Measurements from ENCODE around the gene EGFLAM.

Gene EGFLAM

DNA sequence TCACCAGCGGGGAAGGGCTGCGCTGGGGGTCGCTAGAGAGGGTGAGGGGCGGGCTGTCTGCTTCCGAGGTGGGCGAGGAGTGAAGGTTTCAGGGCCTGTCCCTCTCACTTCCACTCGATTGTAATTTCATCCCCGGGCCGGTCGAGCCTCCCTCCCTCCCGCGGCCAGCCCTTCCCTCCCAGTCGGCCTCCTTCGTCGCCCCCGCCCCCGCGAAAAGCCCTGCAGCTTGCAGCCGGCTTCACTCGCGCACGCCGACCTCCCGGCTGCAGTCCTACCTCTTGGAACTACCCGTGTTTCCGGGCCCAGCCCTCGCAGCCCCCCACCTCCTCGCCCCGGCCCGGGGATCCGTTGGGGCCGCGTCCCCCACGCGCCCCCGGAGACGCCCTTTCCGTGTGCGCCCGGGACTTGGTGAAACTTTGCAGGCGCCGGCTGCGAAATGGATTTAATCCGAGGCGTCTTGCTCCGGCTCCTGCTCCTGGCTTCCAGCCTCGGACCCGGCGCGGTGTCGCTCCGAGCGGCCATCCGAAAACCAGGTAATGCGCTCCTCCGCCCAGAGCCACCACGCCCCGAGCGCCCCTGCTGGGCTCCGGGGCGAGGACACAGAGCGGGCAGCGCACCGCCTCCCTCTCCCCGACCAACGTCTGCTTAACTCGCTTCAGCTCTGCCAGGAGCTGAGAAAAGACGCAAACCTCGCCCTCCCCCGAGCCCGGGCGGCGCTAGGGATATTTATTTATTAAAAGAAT lies at the start of gene EGFLAM:
Gene EGFLAM, plus strand, starts transcription at position 241 of the 743 bp plus-strand sequence. Its CDS starts 196 bp downstream, at position 437.
- no peak for DNase-seq (ENCODE audit: low spot score)

DNA sequence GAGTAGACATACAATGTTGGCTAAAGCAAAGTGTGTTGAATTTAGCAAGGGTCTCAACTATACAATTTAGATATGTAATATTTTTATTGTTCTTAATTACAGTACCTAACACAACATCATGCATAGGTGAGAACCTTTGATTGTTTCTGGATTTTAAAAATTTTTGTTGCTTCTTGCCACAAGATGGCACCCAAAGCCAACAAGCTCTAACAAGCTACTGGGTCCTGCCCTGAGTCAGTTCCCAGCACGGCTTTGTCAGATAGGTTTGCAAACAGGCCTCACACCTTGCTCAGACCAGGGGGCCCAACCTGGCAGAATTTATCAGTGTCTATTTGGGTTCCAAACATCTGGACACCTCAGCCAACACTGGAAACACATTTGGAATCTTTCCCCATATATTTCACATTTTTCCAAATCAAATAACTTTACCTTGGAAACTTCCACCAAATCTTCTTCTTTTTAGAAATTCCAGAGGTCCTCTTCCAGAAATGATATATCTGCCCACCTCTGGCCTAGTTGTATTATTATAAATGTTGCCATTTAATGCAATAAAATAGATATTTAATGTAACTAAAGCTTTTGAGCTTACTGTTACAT lies 49.5 kb upstream of the EGFLAM start:
- DNase-seq (ENCODE audit: low spot score) = no peak

DNA sequence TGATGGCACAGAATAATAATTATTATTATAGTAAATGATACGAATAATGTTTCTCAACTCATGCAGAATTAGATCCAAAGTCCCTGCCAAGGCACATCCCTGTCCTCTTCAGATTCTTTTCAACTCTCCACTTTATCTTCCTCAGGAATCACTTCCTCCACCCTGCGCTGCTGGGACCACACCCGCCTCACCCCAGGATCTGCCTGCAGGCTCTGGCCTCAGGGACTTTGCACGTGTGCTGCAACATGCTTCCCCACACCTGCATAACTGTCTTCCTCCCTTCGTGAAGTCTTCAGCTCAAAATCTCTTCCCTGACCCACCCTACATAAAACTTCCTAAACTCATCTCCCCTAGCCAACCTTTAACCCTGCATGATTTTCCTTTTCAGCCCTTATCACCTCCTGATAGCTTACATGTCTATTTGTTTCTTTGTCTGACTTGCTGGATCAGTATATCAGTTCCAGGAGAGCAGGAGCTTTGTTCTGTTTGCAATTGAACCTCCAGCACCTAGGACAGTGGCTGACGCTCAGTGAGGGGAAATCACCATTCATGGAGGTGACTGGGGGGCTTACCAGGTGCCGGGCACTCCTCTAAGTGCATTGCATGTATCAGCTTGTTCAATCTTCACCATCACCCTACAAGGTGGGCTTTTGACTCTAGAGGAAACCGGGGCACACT lies 47.5 kb upstream of the EGFLAM start:
- no peak for DNase-seq (ENCODE audit: low spot score)

DNA sequence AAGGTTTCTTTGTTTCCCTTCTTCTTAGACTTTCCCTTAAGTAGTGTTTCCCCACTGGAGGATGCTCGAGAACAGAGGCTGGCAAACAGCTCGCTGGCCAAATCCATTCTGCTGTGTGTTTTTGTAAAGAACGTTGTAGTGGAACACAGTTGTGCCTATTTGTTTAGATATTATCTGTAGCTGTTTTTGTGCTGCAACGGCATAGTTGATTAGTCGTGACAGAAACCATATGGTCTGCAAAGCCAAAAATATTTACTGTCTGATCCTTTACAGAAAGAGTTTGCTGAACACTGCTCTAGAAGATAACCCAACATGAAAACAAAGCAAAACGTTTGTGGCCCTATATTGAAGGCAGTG lies 47.0 kb upstream of the EGFLAM start:
- DNase-seq (ENCODE audit: low spot score) = no peak

DNA sequence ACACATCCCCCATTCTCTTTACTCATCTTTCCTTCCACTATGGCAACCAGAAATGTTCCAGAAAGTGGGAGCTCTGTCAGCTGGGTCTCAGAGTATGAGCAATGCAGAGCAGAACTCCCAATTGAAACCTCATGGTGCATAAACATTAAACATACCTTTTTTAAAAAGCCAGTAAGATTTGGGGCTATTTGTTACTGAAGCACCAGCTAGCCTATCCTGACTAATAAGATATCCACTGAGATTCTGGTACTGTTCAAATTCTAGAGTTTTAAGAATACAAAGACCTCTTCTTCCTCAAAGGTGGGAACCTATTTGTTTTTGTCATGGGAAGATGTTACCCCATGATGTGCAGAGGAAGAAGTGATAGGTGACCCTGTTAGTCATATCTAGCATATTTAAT lies 46.1 kb upstream of the EGFLAM start:
- no peak for DNase-seq (ENCODE audit: low spot score)

DNA sequence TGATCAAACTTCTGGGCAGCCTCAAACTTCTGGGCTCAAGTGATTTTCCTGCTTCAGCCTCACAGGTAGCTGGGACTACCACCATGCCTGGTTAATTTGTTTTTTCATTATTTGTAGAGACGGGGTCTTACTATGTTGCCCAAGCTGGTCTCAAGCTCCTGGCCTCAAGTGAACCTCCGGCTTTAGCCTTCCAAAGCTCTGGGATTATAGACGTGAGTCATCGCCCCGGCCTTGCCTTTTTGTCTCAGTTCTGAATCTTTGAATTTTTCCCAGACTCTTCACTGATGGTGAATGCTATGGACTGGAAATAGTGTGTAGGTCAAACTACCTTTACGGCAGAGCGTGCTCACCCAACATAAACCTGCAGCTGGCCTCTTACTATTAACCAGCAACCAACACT lies 32.3 kb upstream of the EGFLAM start:
- DNase-seq (ENCODE audit: low spot score) = no peak

DNA sequence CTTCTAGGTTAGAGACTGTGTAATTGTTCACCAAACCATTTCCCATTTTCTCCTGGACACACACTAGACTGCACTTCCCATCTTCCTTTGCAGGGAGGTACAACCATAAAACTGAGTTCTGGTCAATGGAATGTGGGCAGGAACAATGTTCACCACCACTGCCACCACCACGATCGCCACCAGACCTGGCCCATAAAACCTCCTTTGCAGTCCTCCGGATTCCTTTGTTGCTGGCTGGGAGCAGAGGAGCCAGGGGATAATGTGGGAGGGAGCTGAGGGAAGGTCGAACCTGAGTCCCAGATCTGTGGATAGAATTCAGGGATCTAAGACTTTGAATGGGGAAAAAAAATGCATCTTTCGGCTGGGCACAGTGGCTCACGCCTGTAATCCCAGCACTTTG lies 29.4 kb upstream of the EGFLAM start:
- no peak for DNase-seq (ENCODE audit: low spot score)

DNA sequence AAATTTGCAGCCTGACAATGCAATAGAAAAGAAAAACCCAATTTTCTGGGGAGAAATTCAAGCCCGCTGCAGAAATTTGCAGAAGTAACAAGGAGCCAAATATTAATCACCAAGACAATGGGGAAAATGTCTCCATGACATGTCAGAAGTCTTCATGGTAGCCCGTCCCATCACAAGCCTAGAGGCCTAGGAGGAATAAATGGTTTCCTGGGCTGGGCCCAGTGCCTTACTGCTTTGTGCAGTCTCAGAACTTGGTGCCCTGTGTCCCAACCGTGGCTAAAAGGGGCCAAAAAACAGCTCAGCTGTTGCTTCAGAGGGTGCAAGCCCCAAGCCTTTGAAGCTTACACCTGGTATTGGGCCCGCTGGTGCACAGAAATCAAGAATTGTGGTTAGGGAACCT lies 23.6 kb upstream of the EGFLAM start:
- DNase-seq (ENCODE audit: low spot score) = no peak

DNA sequence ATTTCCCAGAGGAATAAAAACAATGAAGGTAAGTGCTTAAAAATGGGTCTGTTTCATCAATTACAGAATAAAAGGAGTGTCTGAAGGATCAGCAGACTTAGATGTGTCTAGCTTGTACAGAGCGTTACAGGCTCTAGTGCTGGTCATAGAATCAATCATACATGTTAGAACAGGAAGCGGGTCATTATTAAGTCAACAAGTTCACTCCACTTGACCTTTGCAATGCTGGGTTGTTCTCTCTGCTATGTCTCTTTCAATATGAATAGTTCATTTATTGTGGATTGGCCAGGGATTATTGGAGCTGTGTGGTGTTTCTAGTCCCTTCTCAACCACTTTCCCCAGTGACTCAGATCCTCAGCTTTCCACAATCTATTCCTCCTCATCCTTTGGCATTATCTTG lies 20.7 kb upstream of the EGFLAM start:
- no peak for DNase-seq (ENCODE audit: low spot score)

DNA sequence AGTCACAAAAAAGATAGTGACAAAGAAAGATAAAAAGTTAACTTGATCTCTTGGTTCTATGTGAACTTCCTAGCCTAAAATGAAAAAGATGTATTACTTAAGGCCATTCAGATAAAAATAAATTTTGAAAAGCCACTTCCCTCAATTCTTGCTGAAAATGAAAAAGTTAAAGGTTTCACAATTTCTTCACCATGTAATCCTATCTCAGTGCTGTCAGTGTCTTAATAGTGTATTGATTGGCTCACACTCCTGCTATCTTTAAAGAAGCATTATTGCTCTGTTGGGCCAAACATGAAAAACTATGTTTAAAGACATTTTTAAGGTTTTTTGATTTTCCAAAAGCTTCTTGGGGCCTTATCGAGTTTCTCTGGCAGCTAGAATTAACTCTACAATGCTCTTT lies 18.1 kb upstream of the EGFLAM start:
- no peak for DNase-seq (ENCODE audit: low spot score)

DNA sequence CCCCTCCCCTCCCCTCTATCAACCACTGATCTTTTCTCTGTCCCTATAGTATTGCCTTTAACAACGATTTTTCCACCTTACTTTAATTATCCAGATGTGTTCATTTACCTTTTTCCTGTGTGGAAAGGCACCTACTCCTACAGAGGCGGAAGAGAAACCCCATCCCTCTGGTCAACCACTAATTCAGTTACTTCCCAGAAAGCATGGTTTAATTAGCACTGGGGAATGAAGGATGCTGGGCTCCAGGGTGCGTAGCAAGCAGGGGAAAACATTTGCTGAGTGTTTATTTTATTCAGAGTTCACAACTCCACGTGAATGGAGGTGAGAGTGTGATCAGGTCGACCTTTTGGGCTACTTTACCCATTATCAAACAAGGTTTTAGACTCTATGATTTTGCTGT lies 16.7 kb upstream of the EGFLAM start:
- DNase-seq (ENCODE audit: low spot score) = no peak

DNA sequence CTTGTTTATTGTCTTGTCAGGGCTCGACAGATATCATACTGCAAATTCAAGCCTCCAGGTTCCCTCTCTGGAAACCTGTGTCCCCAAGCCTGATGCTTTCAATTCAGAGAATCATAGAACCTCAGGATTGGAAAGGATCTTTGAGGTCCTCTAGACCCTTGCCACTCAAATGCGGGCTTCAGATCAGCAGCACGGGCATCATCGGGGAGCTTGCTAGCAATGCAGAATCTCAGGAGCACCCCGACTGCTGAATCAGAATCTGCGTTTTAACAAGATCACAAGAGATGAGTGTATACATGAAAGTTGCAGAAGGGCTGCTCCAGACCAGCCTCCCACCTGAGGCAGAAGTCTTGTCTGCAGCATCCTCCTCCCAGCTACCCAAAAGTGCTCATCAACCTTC lies 13.1 kb upstream of the EGFLAM start:
- no peak for DNase-seq (ENCODE audit: low spot score)

DNA sequence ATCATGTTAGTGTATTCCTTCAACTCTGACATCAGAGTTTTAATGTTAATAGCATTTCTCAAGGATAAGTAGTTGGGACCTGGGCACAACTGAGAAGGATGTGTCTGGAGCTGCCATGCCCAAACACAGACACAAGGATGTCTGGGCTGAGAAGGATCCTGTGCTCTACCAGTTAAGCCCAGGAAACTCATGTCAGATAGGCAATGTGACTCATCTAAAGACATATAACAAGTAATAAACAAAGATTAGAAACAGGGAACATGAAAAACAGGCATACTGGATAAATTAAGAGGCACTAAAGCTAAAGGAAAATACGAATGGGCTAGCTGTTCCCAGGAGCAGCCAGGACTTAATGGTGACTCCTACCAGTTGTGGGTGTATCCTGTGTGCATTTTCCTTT lies 9.1 kb upstream of the EGFLAM start:
- no peak for DNase-seq (ENCODE audit: low spot score)

DNA sequence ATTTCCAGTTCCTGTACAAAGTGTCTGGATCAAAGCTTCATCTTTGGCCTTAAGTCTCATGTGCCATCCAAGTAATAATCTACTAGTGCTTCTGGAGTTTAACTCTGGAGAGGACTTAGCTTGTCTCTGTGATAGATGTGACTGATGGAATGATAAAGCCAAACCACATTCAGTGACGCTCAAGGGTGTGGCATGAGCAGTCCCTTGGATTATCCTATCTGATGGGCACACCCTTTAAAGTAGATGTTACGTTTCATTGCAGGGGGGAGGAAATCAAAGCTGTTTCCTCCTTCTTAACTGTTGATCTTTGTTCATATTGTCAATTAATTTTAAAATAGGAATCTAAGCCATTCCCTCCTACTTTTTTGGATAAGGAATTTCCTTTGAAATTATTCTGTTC lies 8.5 kb upstream of the EGFLAM start:
- DNase-seq (ENCODE audit: low spot score) = no peak

DNA sequence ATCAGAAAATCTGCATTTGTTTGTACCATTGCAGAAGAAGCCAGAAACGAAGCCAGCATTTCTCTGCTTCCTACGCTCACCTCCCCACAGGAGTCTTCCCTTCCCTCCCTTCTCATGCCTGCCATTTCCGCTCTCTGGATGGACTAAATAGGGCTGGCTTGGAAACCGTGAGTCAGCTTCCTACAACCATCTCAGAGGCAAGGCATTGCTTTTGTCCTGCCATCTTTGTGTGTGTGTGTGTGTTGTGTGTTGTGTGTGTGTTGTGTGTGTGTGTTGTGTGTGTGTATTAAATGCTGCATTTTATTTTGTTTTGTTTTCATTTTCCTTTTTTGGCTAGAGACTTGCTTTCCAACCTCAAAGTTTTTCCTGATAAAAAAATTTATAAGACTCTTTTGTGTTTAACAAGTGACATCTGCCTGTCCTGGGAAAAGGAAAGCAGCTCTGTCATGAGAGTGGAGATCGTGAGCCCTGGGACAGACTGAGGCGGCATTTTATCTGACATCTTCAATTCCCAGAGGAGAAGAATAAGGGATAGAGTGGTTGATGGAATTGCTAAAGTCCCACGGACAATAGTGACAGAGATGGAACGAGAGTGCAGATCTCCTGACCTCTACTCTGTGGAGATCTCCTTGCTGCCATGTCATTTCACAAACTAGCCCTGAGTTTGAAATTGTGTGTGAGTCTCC lies 7.5 kb upstream of the EGFLAM start:
- no peak for DNase-seq (ENCODE audit: low spot score)

DNA sequence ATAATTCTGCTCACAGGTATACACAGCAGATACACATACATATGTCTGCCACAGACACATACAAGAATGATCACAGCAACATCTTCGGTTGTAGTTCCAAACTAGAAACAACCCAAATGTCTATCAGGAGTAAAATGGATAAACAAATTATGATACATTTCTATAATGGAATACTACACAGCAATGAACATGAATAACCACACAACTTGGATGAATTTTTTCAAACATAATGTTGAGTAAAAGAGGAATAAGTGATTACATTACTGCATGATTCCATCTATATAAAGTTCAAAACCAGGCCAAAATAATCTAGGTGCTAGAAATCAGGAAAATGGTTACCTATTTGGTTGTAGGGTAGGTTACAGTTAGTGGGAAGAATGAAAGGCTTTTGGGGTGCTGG lies 4.6 kb upstream of the EGFLAM start:
- no peak for DNase-seq (ENCODE audit: low spot score)

DNA sequence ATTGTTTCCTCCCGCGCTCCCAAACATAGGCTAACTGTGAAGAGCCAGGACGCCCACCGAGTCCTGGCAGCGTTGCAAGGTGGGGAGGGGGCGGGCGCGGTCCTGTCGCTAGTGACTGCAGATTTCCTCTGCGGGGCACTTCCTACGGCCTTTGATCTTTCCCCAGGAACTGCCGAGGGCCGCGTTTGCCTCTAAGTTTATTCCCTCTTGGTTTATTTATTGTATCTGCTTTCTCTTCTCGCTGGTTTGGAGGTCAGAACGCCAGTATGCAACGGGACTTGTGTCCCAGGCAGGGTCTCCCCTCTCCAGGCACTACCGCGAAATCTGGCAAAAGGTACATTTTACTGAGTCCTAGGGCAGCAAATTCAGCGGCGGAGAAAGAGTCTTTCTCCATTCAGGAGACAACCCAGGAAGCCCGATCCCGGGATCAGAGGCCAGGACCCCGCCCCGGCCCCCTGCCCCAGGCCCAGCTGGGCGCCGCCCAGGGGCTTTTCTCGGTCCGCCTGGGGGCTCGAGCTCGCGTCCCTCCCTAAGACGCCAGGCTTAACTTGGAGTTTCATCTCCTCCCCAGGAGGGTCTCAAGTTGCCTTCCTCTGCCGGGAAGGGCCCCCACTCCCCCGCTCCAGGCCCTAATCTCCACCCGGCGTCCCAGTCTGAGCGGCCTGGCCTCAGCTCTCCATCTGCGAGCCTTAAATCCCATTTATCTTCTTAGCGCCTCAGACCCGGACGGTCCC lies 884 bp upstream of the EGFLAM start:
- no peak for DNase-seq (ENCODE audit: low spot score)

DNA sequence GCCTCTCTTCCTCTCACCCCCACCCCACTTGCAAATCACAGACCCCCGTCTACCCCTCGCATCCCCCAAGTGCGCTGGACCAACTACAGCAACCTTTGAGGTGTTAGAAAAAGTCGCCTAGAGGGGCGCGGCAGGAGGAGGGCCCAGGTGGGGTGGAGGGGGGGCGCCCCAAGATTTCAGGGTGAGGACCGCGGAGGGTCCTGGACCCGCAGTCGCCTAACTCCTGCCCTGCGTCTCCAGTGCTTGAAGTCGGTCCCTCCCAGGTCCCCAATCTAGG lies 379 bp upstream of the EGFLAM start:
- no peak for DNase-seq (ENCODE audit: low spot score)

DNA sequence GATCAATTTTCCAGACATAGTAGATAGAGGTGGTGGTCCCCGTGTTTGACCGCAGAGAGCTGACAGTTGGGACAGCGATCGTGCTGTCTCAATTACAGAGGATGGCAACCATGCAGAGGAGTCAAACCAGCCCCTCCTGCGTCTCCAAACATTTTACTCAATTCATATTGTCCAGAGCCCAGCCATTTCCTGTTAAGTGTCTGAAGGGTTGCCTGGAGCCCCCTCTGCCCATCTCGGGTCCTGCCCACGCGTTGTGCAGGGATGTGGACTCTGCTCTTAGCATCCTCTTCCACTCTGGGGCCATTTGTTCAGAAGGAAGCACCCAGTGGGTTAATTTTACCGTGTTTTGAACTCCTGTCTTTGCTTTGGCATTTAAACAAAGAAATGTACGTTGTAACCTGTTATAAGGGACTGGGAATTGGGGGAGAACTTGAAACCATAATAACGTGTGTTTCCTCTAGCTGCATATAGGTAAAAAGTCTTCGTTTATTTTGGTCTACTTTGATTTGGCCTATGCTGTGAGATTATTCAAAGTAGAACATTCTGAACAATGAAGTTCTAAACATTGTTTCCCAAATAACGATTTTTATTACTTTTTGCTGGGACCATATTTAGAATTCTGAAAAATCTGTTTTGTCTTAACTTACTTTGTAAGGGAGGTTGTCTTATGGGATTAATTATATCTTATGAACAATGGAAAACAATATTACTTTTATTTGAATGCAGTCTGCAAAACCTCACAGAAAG lies 876 bp downstream of the EGFLAM start:
- DNase-seq (ENCODE audit: low spot score) = no peak

DNA sequence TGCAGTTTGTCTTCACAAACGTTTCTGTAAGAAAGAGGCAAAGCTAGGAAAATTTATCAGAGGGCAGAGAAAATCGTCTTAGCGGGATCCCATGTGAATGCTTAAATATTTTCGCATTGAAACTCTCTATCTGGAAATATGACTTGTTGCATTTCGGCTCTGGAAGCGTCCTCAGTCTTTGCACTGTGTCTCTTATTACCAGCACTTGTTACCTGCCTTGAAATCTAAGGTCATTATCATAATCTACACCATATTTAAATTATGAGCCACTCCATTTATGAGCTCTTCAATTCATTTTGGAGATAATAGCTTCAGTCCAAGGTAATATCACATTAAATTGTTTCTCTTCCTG lies 1.4 kb downstream of the EGFLAM start:
- no peak for DNase-seq (ENCODE audit: low spot score)

DNA sequence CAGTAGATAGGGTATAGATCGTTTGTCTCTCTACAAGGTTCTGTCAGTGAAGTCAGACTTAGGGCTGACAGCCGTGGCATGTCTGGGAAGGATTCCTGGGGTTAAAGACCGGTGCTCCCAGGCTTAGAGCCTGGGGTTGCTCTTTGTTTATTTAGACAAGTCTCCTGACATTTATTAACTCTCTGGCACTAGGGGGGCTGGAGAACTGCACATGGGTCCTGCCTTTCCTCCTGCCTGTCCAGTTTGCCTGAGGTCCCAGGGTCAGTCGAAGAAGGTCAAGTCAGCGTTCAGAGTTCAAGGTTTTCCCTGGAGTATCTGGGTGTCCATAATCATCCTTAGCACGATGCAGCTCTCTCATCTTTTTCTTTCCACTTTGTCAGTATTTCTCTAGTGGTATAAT lies 5.6 kb downstream of the EGFLAM start:
- DNase-seq (ENCODE audit: low spot score) = no peak

Measured in hematopoietic multipotent progenitor cell treated with erythropoietin and hydrocortisone succinate and interleukin-3 and kit ligand, for 15 days (in vitro differentiated cells).